HG02884 (cell line): ENCODE results near the gene EIF3B.
"Not testable (repeated sequence)": the region's sequence is repeated elsewhere in the genome, so short reads cannot be mapped to it uniquely, and the experiment has no call there.

Experiments used
- ATAC-seq: cut with Tn5 transposase; IDR thresholded peaks from one replicate; pipeline ENCODE4 v1.9.1; 2021; ENCODE audit warnings: mild to moderate bottlenecking, moderate library complexity; ENCODE audit not compliant: unreplicated experiment

EIF3B gene

DNA sequence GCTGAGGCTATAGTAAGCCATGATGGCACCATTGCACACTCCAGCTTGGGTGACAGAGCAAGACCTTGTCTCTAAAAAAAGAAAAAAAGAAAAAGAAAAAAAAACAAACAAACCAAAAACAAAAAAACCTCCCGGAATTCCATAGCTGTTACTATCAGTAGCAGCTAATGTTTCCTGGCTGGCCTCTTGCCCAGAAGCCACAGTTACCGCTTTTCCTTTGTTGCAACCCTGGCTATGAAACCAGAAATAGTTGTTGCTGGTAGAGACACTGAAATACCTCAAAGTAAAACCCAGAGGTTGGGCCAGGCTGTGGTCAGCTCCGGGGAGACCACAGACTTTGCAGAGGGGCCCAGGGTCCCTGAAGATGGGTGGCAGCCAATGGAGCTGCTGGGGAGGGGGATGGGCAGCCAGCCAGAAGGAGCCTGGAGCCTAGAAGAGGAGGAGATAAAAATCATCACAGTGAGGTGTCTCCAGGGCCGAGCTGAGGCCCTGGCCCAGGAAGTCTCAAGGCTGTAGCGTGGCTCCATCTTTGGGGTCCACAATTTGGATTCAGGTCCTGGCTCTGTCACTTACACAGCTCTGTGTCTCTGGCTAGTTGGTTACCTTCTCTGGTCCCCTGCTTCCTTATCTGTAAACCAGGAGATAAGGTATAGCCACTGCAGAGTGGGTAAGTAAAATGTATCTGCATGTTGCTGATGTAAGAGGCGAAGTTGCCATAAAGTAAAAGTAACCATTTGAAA, 45.4 kb downstream of the EIF3B start:
- no peak for ATAC-seq

DNA sequence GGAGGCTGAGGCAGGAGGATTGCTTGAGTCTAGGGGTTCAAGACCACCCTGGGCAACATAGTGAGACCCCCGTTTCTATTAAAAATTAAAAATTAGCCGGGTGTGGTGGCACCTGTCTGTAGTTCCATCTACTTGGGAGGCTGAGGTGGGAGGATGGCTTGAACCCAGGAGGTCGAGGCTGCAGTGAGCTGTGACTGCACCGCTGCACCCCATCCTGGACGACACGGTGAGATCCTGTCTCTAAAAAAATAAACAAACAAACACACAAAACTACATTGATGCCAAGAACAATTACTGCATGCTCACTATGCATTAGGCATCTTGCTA, 48.0 kb downstream of the EIF3B start:
- no peak for ATAC-seq

DNA sequence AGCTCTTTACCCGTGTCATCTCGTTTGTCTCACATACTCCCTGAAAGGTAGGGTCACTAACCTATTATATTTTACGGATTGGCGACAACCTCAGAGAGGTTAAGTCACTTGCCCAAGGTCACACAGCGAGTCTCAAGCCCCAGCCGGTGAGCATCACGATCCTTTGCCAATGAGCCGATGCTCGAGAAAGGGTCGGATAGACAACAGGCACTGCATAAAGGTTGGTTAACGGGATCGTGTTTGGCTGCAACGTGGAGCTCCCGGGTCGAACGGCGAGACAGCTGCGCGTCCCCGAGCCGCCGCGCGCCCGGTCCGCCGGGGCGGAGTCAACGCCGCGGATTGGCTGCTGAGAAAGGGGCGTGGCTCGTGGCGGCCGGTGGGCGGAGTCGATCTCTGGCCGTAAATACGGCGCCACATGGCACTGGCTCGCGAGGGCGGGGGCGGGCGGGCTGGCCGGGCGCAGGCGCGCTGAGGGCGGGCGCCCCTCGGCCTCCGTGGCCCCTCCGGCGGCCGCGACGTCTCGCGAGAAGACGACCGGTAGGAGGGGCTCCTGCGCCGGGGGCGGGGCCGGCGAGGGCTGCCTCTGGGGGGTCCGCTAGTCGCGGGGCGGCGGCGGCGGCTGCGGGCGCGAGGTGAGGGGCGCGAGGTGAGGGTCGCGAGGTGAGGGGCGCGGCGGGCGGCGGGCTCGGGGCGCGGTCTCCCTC, 48.5 kb downstream of the EIF3B start, which contains the start of gene CHST12:
TSS of gene CHST12 (plus strand) at position 598 of the 704 bp plus-strand sequence. CDS start 29,029 bp downstream, outside the sequence.
- ATAC-seq = peak; percentile 41

DNA sequence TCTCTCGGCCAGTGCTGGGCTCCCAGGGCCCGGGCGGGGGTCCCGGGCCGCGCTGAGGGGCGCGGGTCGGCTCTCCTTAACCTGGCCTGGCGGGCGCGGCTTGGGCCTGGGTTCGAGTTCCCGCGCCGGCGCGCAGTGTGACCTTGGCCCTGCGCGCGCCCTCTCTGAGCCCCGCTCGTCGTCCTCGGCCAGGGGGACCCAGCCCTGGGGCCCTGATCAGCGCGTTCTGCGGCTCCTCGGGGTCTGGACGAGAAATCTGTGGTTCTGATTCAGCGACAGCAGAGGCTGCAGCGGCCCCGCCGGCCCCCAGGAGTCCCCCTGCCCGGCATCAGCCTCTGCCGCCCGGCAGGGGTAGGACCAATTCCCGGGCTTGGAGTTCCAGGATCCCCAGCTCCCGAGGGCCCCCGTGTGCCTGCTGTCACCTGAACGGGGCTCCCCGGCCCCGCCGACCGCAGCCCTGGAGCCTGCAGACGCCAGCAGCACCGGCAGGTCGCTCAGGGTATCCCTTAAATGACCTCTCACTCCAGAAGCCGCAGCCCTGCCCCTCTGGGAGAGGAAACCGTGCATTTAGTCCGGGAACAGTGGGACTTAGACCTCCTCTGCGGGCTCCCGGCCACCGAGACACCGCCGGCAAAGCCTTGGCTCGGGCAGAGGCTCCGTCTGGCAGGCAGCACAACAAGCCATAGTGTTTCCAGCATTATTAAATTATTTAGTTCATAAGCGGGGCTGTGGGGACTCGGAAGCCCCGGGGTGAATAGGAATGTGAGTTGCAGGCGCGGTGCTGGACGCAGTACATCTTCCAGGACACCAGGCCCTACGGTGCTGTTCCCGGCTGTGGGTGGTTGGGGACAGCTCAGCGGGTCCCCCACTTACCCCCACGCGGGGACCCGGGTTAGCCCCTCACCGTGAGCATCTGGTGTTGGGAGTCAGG, 49.4 kb downstream of the EIF3B start:
- no peak for ATAC-seq

DNA sequence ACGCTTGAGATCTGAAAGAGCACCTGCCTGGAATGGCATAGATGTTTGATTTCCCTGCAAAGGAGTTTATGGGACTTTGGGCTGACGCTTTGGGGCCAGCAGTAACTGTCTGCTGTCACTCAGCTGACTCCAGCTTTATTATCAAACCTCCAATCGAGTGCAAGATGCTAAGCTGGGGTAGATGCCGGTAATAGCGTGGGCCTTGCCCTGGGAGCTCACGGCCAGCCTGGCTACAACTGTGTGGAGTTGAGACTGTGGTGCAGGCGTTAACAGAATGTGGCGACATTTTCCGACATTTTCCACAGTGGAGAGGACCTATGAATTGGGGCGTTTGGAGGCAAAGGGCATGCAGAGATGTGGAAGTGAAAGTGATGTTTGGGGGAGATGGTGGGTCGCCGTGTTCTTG, 50.1 kb downstream of the EIF3B start:
- ATAC-seq = no peak

DNA sequence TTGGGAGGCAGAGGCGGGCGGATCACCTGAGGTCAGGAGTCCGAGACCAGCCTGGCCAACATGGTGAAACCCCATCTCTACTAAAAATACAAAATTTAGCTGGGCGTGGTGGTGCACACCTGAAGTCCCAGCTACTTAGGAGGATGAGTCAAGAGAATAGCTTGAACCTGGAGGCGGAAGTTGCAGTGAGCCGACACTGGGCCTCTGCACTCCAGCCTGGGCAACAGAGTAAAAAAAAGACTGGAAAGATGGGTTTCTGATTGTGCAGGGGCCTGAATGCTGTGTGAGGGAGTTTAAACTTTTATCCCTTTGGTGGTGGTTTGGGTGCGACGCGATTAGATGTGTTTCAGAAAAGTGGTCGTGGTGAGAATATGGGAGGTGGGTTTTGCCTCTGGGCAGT, 50.6 kb downstream of the EIF3B start:
- ATAC-seq = no peak

DNA sequence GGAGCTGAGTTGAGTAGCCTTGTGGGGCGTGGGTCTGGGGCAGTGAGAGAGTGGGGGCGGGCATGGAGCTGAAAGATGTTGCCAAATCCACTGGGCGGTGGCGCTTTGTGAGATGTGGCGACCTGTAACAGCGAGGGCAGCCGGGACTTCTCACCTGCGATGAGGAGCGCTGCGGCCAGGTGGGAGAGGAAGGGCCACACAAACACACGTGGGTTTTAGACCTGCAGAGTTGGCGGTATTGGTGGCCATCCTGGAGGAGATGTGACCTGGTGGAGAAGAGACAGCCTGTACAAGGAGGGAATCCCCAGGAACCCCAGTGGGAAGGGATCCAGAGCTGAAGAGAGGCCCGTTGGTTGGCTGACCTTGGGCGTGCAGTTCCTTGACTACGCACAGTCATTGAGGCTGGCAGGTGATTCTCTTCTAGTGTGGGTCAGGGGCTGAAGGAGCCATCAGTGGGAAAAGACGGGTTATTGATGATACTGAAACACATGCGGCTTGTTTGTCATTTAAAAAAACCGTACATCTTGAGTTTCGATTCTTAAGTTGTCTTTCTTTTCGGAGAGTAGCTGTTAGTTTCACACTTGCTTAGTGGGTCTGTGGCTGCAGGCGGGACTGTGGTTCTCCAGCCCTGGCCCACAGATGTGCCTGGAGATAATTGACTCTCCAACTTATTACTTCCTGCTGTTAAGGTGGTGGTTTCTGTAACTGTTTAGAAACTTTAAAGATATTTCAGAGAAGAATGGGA, 51.1 kb downstream of the EIF3B start:
- peak; percentile 34 for ATAC-seq

DNA sequence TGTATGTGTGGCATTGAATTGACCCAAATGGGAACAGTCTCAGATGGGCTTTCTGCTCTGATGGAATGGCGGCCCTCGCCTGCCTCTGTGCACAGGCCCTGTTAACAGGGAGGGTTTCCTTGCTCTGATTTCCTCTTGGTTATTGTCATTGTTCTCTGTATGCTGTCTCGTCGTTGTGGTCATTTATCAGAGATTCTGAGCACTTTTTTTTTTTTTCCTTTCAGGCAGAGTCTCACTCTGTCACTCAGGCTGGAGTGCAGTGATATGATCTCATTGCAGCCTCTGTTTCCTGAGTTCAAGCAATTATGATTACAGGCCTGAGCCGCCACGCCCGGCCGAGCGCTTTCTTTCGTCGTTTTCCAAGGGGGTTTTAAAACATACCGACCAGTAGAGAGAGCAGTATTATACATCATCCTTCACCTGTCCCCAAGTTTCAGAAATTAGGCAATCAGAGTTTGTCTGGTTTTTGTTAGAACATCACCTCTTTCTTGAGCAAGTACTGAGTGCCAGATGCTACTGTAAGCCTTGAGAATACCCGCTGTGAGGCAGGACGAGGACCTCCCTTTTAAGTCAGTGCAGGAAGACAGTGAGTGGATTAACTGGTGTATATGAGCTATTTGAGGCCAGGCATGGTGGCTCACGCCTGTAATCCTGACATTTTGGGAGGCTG, 55.3 kb downstream of the EIF3B start:
- no peak for ATAC-seq

DNA sequence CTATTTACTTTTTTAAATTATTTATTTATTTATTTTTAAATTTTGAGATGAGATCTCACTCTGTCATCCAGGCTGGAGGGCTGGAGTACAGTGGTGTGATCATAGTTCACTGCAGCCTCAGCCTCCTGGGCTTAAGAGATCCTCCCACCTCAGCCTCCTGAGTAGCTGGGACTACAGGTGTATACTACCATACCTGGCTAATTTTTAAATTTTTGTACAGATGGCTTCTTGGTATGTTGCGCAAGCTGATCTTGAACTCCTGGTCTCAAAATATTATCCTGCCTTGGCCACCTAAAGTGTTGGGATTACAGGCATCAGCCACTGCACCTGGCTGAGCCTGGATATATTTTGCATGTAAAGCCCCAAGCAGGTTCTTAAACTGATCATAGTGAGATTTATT, 56.4 kb downstream of the EIF3B start:
- ATAC-seq = no peak

DNA sequence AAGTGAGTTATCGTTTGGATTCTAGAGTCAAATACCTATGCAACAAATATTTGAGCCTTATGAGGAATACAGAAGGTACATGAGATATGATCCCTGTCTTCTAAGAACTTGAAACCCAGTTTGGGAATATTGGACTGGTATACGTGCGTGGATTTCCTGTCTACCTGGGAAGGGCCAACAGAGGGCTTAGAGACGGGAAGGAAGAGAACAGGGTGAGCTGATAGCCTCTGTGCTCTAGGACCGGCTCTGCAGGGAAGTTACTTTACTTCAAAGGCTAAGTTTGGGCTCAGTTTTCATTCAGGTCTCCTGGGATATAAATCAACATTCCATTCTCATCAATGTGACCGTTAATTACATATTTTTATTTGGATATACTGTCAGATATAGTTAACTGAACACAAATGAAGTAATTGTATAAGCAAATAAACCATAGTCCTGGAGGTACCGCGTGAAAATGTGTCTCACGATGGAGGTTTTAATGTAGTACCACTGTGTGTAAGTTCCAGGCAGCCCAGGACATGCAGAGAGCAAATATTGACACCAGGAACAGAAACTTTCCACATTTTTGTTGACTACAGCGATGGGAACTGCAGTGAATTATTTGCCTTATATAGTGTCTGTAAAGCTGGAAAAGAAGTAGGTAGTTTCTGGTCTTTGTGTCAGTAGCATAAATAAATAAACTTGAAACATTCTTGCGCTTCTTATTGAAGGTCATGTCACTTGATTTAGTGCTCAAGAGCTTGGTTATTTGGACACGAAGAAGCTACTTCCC, 57.4 kb downstream of the EIF3B start:
- no peak for ATAC-seq

DNA sequence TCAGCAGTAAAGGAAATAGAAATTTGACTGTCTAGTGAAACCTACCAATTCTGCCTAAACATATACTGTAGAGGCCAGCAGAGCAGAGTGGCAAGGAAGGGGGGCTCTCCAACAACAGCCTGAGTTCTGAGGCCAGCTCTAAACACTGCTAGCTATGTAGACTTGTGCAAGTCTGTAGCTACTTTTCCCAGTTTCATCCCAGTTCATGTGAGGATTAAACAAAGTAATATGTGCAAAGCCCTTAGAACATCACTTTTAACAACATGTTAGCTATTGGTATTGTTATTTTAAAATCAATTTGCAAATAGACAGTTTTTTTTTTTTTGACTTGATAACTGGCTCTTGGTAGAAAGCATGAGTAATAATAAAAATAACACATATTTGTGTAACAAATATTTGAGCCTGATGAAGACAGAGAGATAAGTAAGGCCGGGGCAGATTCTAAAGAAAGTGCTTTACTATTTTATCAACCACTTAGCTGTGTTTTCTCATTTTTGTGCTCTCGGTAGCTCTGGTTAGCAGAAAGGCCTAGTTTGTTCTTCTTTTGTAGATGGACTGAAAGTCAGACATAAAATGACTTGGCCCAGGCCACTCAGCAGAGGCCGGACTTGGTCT, 58.1 kb downstream of the EIF3B start:
- ATAC-seq = no peak

DNA sequence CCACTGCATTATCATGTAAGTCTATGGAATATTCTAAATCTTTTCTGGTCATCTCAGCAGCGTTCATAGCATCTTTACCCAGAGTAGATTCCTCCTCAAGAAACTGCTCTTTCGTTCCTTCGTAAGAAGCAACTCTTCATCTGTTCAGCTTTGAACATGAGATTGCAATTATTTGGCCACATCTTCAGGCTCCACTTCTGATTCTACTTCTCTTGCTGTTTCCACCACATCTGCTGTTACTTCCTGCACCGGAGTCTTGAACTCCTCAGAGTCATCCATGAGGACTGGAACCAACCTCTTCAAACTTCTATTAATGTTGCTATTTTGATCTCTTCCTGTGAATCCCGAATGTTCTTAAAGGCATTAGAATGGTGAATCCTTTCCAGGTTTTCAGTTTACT, 61.4 kb downstream of the EIF3B start:
- no peak for ATAC-seq

DNA sequence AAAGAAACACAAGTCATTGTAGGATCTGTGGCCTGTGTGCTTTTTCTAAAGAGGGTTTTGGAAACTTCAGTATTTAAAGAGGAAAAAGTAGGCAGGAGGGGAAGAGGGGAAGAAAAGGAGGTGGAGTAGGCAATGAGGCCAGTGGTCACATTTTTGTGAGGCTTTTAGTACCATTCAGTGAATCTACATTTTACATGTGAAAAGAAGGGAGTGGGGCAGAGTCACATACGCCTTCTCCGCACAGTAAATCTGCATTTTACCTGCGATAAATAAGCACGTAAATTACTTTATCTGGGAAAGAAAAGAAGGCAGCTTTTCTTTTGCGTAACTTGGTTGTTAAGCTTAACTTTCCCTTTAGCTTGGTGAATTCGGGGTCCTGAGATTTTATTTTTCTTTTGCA, 62.0 kb downstream of the EIF3B start:
- ATAC-seq = no peak

DNA sequence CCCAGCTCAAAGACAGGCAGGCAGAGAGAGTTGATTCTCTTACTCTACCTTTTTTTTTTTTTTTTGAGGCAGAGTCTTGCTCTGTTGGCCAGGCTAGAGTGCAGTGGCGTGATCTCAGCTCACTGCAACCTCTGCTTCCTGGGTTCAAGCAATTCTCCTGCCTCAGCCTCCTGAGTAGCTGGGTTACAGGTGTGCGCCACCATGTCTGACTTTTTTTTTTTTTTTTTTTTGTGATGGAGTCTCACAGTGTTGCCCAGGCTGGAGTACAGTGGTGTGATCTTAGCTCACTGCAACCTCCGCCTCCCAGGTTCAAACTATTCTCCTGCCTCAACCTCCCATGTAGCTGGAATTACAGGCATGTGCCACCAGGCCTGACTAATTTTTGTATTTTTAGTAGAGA, 62.6 kb downstream of the EIF3B start:
- not testable (repeated sequence) for ATAC-seq

DNA sequence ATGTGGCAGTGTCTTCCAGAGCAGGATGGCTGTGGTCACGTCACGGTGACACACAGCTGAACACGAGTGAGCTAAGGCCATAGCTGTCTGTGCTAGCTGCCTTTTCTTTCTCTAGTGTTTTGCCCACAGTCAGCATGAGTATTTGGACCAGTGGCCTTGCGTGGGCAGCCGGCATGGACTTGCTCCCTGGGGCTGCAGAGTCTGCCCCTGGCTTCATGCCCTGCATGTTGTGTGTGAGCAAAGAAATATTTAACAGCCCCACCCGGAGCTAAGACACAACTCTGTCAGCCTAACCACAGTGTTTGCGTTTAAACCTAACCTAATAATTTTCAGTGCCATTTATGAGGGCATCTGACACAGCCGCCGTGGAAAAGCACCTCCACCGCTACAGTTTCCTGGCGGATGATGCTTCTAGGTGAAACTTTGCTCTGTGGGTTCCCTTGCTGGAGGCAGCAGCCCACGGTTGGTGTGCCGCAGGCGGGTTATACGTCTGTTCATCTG, 63.4 kb downstream of the EIF3B start:
- no peak for ATAC-seq

DNA sequence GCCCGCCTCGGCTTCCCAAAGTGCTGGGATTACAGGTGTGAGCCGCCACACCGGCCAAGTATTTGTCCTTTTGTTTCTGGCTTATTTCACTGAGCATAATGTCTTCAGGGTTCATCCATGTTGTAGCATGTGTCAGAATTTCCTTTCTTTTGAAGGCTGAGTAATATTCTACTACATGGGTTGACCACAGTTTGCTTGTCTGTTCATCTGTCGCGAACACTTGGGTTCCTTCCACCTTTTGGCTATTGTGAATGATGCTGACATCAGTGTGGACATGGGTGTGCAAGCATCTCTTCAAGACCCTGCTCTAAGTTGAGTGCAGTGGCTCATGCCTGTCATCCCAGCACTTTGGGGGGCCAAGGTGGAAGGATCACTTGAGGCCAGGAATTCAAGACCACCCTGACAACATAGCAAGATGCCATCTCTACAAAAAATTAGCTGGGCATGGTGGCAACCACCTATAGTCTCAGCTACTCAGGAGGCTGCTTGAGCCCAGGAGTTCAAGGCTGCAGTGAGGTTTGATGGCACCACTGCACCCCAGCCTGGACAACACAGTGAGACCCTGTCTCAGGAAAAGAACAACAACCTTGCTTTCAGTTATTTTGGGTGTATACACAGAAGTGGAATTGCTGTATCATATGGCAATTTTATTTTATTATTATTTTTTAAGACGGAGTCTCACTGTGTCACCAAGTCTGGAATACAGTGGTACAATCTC, 65.7 kb downstream of the EIF3B start:
- no peak for ATAC-seq

DNA sequence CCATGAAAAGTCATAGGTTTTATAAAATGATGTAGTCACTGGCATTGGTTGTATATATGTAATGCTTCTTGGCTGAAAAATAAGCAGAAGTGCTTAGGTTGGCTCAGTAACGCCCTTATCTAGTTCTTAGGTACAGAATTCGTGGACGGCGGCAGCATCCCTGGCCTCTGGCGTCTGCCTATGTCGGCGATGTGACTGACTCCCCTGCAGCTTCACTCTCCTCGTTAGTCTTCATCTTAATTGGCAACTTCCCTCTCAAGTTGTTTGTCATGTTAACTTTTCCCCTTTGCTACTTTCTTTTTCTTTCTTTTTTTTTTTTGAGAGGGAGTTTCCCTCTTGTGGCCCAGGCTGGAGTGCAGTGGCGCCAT, 67.3 kb downstream of the EIF3B start:
- no peak for ATAC-seq

DNA sequence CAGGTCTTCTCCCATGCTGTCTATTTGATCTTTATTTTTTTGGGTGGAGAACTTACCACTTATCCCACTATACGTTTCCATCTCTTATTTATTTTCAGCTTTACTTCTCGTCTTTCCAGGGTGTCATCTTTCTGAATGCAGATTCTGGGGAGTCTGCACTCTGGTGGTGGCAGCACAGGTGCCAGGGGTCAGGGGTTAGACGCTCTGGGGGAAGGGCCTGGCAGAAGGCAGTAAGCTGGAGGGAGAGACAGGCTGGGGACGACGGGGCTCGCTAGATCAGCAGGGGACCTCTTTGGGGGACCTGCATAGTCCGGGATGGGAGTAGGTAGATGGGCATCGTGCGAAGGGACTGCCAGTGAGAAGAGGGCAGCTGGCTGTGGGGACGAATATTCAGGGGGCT, 71.1 kb downstream of the EIF3B start:
- no peak for ATAC-seq
